ENCODE measurements around the gene CCDC187.
"Not testable (repeated sequence)": the region's sequence is repeated elsewhere in the genome, so short reads cannot be mapped to it uniquely, and the experiment has no call there.

Gene CCDC187

DNA sequence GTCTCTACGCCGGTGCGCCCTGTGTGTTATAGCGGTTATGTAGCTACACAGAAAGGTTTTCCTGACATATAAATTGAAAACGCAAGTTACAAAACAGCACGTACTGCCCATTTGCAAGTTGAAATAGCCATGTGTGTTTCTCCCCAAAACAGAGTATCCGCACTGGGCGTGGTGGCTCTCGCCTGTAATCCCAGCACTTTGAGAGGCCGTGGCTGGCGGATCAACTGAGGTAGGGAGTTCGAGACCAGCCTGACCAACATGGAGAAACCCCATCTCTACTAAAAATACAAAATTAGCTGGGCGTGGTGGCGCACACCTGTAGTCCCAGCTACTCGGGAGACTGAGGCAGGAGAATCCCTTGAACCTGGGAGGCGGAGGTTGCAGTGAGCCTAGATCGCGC, 37.3 kb downstream of the CCDC187 start:
- DNase-seq (ENCODE audit: low spot score) = not testable (repeated sequence)

DNA sequence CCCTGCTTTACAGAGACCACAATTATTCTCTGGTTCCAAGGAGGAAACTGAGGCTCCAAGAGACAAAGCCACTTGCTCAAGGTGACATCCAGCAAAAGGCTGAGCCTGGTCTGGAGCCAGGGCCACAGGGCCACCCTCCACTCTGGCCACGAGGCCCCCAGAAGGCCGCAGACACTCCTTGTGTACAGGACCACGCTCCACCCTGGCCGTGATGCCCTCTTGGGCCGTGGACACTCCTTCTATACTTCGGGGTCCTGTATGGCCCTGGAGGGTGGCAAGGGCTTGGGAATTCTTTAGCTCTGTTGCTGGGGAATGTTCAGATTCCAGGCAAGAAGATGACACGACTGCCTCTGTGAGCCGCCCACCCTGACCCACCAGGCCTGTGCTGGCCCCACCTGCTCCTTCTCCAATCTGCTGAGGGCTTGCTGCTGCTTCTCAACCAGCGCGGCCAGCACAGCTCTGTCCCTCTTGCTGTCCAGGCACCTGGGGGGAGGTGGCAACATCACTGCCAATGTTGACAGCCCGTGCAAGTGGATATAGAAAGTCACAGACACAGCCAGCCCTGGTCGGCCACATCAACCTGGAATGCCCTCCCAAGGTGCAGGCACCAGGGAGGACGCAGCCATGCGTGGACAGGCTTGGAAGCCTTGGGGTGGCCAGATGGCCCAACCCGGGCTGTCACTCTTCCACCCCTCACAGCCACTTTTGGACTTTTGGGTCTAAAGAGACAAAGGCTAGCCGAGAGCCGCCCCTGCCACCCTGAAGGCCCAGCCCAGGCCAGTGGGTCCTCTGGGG, 38.1 kb downstream of the CCDC187 start:
- no peak for DNase-seq (ENCODE audit: low spot score)

DNA sequence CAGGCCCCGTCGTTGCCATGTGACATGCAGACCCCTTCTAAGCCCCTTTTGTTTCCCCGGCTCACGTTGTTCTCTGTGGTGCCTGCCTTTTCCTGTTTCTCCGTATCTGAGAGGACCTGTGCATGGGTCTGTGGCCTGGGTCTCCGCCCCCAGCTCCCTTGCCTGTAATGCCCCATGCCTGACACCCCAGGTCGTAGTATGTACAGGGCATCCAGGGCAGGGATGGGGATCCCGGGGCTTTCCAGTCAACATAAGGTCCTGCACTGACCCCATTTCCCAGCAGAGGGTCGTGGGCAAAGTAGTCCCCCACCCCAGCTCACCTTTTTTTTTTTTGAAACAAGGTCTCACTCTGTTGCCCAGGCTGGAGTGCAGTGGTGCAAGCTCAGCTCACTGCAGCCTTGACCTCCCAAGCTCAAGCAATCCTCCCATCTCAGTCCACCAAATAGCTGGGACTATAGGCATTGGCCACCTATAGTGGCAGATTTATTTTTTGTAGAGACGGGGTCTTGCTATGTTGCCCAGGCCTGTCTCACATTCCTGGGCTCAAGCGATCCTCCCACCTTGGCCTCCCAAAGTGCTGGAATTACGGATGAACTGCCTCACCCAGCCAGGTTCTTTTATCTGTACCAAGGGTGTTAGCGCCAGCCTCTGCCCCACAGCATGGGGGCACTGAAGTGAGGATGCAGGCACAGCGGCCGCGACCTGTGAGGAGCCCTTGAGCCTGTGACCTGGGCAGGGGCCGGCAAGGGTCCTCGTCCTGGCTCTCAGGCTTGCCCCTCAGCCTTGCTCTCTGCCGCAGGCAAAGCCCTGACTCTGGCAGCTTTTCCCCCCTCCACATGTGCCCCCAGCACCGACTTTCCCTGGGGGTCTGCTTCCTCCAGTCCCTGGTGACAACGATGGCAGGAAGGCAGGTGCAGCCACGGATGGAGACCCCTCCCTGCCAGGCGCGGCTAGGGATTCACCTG, 39.2 kb downstream of the CCDC187 start:
- no peak for DNase-seq (ENCODE audit: low spot score)

DNA sequence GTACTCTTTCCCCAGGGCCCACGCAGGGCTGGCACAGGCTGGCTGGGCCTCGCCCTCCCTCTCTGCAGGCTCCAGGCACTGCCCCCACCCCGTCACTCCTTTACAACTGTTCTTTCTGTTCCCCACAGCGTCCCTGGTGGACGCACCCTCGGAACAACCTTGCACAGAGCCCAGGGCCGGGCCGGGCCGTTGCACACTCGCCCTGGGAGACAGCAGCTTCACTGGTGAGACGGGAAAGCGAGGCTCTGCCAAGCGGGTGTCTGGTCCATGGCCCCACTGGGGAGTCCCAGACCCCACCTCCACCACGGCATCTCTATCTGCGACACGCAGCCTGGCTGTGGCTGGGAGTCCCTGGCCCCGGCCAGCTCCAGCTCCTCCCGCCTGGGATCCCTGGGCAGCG, 39.9 kb downstream of the CCDC187 start:
- DNase-seq (ENCODE audit: low spot score) = peak; percentile 68

DNA sequence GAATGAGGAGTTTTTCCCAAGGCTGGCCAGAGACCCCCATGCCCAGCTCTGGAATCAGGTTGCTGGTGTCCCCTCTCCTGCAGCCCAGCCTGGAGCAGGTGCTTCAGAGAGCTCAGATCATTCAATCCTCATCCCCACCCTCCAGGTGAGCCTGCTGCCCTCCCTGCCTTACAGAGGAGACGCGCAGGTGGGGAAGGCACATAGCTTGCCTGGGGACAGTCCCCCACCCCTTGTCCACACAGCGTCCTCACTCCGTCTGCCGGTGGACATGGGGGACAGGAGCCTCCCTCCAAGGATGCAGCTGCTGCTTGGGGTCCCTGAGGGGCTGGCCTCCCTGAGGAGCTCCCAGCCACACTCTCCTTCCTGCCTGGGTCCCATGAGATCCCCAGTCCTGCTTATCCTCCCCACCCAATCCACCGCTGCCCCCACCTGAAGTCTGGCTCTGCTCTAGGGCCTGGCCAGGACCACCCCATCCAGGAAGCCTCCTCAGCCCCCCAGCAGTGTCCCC, 41.2 kb downstream of the CCDC187 start:
- DNase-seq (ENCODE audit: low spot score) = no peak

DNA sequence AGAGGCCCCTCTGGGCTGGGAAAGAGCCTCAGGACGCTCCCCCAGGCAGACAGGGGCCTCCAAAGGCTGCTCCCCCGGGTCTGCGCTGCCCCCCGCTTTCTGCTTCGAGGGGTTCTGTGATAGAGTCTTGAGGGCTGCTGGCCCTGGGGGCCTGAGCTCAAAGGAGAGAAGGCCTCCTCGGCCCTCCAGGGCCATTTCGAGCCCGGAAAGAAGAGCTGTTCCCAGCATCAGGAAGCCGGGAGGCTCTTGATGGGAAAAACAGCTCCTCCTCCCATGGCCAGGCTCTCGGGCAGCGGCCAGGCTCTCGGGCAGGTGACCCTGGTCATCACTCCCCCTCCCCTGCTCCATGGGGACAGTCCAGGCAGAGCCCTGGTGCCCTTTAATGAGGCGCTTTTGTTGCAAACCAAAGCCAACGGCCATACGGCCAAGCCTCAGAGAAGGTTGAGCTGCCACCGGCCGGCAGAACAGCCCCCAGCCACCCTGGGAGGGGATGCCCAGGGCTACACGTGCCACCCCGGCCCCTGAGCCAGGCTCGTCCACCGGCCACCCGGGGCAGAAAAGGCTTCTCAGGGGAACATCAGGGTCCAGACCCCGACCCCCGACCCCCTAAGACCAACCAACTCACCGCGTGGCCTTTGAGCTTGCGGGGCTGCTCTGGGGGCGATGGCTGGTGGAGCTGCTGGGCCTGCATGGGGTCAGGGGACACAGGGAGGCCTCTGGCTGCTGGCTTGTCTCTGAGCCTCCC, 42.0 kb downstream of the CCDC187 start:
- DNase-seq (ENCODE audit: low spot score) = no peak

DNA sequence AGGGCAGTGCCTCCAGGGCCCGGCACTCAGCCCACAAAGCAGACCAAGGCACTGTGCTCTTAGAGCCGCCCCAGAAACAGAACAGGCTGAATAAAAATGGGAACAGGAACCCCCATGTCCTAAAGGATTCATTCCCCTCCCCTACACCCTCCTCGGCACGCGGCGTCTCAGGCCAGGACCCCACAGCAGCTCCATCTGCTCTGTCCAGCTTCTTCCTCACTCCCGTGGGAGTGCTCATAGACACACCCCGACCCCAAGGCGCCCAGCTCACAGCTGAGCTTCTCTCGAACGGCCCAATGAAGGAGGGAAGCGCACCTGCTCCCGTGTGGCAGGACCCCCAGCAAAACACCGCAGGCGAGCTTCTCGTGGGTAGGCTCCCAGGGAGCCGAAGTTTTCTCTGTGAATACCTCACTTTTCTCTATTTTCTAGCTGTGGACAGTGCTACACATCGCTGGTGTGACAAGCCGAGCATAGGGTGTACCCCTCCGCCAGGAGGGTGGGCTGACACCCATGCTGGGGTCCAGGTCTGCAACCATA, 42.9 kb downstream of the CCDC187 start:
- DNase-seq (ENCODE audit: low spot score) = no peak

DNA sequence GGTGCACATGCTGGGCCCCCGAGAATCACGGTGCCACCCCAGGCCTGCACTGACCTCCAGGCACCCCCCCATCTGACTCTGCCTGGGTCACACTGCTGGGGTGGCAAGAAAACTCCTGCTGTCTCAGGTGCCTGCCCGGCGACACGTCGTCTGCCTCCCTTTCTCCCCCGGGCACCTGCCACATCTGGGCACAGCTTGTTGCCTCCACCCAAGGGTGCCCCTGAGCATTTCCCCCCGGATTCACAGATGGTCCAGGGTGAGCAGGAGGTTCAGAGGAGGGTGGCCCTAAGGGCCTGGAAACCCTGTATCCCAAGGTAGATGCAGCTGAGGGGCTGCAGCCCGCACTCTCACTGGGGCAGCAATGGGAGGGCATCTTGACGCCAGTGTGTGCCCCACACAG, 43.4 kb downstream of the CCDC187 start:
- DNase-seq (ENCODE audit: low spot score) = no peak

DNA sequence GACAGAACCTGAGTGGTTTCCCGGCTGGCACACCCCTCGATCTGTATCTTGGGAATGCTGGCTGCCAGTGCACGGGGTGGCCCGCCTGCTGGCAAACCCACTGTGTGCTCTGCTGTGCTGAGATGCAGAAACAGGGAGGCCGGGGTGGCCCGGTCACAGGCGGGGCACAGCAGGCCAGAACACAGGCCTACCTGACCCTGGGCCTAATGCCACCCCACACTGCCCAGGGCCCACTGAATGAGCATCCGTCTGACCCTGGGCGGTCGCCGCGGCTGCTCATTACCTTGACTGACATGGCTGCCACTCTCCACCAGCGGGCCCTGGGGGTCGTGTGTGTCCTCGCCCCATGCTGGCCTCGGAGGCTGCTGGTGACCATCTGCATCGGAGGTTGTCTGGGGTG, 44.1 kb downstream of the CCDC187 start:
- no peak for DNase-seq (ENCODE audit: low spot score)

DNA sequence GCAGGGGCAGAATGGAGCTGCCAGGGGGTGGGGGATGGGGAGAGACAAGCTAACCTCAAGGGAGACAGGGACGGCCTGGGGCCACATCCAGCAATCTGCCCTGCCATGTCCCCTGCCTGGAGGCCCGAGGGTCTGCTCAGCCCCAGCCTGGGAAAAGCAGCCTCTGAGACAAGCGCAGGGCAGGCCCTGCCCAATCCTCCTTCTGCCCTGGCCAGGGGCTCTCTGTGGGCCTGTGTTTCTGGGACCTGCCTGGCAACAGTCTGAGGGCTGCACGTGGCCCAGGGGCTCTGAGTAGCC, 44.4 kb downstream of the CCDC187 start:
- DNase-seq (ENCODE audit: low spot score) = no peak

DNA sequence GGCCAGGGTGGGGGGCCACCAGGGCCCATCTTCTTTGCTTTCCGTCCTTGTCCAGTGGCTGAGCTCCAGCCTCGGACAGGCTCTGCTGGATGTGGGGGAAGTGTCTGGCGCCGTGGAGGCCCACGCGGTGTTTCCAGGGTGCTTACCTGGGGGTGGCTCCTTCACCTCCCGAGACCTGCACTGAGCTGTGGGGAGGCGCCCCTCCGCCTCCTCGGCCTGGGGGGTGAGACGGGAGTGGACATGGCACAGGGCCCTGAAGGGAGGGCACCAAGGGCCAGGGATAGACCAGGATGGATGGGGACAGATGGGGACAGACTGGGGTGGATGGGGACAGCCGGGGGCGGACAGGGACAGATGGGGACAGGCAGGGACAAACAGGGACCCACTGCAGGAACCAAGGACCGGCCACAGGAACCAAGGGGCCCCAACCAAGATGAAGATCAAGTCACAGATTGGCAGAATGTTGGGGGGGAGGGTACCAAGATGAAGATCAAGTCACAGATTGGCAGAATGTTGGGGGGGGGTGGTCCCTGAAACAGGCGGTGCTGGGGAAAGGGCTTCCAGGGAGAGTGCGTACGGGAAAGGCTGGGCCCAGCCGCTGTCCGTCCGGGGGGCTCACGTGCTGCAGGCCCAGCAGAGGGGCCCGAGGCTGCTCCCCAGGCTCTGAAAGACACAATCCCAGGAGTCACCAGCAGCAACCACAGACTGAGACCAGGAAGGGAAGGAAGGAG, 44.9 kb downstream of the CCDC187 start:
- no peak for DNase-seq (ENCODE audit: low spot score)

DNA sequence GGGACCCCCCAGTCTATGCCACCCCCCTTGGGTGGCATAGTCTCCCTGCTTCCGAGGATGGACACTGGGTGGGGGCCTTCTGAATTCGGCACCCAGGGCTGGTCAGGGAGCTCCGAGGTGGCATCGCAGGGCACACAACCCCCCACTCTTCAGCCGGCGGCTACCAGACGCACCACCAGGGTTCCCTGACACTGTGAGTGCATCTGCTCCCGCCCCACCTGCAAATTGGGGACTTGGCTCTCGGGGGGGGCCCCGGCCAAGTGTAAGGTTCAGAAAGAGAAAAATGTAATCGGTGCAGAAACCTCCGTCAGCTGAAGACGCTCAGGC, 45.6 kb downstream of the CCDC187 start:
- no peak for DNase-seq (ENCODE audit: low spot score)

DNA sequence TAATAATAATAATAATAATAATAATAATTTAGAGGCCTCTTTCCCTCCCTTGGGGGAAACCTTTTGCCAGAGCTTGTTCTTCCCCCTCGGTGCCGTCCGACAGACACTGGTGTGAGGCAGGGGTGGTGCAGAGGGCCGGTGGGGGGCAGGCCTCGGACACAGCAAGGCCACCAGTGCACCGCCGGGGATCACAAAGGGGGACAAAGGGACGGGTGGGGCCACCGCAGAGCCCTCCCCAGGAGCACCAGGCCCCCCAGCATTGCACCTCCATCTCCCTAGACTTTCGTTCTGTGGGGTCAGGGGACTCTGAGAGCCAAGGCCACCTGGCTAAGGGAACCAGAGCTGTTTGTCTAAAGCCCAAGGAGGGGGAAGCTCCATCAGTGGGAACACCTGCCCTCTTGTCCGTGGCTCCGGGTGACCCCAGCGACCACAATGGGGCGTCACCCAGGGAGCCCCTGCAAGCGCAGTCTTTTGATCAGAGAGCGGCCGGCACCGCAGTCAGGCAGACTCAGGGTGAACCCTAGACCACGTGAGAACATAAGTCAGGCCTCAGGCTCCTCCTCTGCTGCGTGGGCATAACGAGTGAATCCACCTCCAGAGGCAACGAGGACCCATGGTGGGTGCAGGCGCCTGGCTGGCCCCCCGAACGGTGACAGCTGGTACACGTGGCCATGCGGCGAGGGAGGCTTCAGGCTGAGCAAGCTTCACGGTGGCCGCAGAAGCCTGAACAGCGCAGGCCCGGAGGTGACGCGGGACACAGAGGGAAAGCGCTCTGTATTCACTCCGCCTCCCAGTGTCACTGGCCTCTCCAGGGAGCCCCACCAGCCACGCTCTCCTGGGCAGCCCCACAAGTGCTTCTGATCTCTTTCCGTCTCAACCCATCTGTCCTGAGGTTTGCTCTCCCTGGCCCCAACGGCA, 46.3 kb downstream of the CCDC187 start:
- no peak for DNase-seq (ENCODE audit: low spot score)

DNA sequence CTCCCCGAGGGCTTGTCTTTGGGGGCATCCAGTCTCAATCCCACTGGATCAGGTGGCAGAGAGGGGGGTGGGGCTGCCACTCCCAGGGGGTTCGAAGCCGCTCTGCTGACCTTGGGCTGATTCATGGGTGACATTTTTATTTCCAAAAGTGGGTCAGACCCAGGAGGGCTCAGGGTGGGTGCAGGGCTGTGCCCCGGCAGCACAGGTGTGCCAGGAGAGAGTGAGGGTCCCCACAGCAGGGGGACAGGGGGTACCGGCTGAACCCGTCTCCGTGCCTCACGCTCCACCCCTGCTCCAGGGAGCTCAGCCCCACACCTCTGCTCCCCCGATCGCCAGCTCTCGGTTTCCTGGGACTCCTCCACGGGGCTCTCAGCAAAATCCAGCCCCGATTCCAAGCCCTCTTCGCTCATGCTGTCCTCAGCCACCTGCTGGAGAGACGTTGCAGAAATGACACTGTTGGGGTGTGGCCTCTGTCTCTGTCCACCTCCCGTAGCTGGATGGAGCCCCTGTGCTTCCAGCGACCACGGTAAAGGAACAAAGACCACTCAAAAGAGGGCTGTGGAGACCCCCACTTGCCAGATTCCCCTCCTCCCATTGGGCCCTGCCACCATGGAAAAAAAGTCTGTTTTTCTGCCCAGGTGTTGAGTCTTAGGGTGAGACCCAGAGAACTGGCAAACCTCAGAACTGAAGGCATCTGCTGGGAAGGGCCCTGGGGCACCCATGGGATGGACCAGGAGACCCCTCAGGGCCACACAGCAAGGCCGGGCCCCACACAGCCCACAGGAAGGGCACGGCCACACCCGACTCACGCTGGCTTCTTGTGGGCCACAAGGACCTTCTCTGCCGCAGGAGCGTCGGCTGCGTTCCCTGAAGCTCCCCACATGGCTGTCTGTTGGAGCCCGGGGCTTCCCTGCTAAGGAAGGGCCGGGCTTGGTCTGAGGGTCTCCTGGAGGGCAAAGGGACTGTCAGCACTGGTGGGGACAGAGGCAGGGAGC, 47.7 kb downstream of the CCDC187 start:
- peak; percentile 85 for DNase-seq (ENCODE audit: low spot score)

DNA sequence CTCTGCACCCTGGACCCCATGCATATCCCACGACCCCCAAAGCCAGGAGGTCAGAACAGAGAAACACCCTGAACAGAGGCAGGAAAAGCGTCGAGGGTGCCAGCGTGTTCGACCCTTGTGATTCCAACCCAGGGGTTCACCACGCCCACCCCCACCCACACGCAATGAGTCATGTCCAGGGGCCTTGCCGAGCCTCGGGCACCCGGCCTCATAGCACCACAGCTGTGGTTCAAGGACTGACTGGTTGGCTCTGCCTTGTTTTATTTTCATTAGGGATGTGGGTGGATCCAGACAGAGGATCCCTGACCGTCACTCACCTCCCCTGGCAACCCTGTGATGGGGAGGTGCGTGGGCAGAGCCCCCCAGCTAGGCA, 48.7 kb downstream of the CCDC187 start:
- DNase-seq (ENCODE audit: low spot score) = no peak

DNA sequence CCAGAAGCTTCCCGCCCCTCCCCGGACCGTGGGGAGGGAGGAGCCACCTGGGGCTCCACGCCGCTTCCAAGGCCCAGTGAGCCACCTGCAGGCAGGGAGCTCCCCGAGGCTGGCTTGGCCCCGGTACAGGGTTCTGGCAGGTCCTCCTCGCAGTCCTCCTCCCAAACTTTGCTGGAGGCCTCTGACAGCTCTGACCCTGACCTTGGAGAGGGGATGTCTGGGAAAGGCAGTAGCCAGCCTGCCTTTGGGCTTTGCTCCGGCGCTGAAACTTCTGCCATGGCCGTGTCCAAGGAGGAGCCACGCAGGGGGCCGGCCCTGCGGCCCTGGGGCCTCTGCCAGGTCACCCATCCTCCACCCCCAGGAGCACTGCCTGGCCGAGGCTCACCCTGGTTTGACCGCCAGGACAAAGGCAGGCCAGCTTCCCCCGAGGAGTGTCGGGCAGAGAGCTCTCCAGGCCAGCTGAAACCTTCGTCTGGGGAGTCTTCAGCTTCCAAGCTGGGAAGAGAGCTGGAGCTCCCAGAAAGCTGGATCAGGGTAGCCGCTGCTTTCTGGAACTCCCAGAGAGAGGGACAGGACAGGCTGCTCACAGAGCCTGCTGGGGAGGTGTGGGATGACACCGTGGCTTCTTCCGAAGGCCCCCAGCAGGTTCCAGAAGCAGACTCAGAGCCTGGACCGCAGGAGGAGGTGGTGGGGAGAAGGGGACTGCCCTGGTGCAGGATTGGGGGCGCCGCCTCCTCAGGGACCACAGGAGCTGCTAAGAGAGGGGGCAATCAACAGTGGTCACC, 49.3 kb downstream of the CCDC187 start:
- DNase-seq (ENCODE audit: low spot score) = no peak

DNA sequence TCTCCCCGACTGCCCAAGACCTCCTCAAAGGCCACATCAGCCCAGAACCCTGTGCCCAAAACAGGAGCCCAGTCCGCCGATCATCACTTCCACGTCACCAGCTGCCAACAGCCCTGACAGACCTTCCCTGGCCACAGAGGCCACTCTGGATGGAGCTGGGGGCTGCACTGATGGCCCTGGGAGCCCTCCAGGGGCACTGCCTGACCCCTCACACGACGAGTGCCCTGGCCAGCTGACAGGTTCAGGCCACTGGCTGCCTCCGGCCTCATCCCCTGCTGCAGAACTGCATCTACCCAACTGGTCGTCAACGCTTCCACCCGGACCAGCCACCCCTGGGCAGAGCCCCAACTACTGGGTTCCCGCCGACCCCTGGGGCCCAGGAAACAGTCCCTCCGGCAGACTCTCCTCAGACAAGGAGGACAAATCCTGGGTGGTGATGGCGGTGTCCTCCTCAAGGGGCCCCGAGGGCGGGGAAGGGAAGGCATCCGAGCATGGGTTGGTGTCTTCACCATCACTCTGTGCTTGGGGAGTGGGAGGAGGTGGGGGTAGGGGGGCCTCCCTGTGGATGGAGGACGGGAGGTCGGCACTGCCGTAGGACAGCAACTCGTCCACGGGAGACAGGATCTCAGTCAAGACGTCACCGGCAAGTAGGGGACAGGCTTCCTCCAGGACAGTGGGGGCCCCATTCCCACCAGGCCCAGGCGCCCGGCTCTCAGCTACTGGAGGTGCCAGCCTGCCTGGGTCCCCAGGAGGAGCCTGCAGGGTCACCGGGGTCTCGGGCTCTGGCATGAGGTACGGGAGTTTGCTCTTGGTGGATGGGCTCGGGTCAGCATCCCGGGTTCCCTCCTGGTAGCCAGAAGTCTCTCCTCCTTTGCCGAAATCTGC, 50.4 kb downstream of the CCDC187 start:
- no peak for DNase-seq (ENCODE audit: low spot score)

DNA sequence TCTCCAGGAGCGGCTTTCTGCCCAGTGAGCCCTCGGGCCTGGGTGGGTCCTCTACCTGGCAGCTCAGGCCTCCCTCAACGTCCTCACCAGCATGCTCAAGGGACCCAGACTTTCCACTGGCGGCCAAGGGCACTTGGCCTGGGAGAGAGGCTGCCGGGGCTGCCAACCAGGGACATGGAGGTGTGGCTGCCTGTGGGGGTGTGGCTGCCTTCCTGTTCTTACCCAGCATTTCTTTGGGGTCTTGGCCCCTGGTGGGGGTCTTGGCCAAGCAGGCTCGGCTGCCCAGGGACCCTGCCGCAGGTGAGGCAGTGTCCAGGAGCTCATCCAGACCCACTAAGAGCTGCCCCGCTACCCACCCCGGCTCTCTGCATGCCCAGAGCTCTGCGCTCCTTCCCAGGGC, 51.0 kb downstream of the CCDC187 start:
- no peak for DNase-seq (ENCODE audit: low spot score)
